ENCODE data around the gene TSPAN16. TPM values are rescaled to one million over a fixed set of nuclear protein-coding genes. Genes with fewer than 3 reads are reported as not detected.

Gene TSPAN16
- total RNA-seq, 6 experiments from 2014 or later, result not detected

- no peaks in the 10 kb centered on the region for H3K27me3 ChIP-seq
- H3K4me3 ChIP-seq, result no peak overlapping the region
- 74% methylated on average over 7 of the region's 7 CpGs for WGBS (ENCODE audit: insufficient coverage, low coverage, low lambda C conversion rate, missing lambda C conversion rate)
- no peaks in the 10 kb centered on the region for H3K36me3 ChIP-seq
- TF ChIP-seq CTCF (IDR thresholded peaks at IDR 0.05), result peak; percentile 31 to 45 (median 38)
- no peak for TF ChIP-seq POLR2A (IDR thresholded peaks at IDR 0.05)
- intact Hi-C loops (cut with DNase I), result no loop called here
- H3K4me1 ChIP-seq, result peaks cover 0 to 2% (median 0%) of the 10 kb centered on the region in 4 donors
- H3K27ac ChIP-seq, result no peak overlapping the region
- ATAC-seq (peak in 3 of 4 donors; percentile 31 to 34 (median 34)), DNase-seq (no peak)
- no peaks in the 10 kb centered on the region for H3K9me3 ChIP-seq
These were observed 7.6 kb upstream of the TSPAN16 start for GRCh38 chr19:11288349-11288748.

GRCh38 chr19:11290256-11290655 is 5.7 kb upstream of the TSPAN16 start:
- H3K4me1 ChIP-seq, result peaks cover 0 to 5% (median 0%) of the 10 kb centered on the region in 4 donors
- no peak overlapping the region for H3K4me3 ChIP-seq
- DNase-seq (no peak), ATAC-seq (no peak)
- intact Hi-C loops (cut with DNase I), result loop anchor here (10.0 kb wide), 2 partner anchors 155 to 285 kb away; partner anchors contain the start of gene ACP5 (in 1 of the 2)
- no peak overlapping the region for H3K27ac ChIP-seq
- no peaks in the 10 kb centered on the region for H3K9me3 ChIP-seq
- H3K27me3 ChIP-seq, result no peaks in the 10 kb centered on the region
- TF ChIP-seq CTCF (IDR thresholded peaks at IDR 0.05) (no peak), POLR2A (IDR thresholded peaks at IDR 0.05) (no peak)
- WGBS (ENCODE audit: insufficient coverage, low coverage, low lambda C conversion rate, missing lambda C conversion rate), result 87% methylated on average over 4 of the region's 4 CpGs
- H3K36me3 ChIP-seq, result no peaks in the 10 kb centered on the region

- WGBS (ENCODE audit: insufficient coverage, low coverage, low lambda C conversion rate, missing lambda C conversion rate), result 95% methylated on average over 7 of the region's 7 CpGs
- H3K9me3 ChIP-seq, result no peaks in the 10 kb centered on the region
- H3K27me3 ChIP-seq, result no peaks in the 10 kb centered on the region
- intact Hi-C loops (cut with DNase I), result loop anchor here (10.0 kb wide), 2 partner anchors 153 to 283 kb away; partner anchors contain the start of gene ACP5 (in 1 of the 2)
- TF ChIP-seq POLR2A (IDR thresholded peaks at IDR 0.05) (no peak), CTCF (IDR thresholded peaks at IDR 0.05) (no peak)
- no peaks in the 10 kb centered on the region for H3K36me3 ChIP-seq
- no peak overlapping the region for H3K27ac ChIP-seq
- no peak for ATAC-seq
- H3K4me3 ChIP-seq, result no peak overlapping the region
- DNase-seq, result no peak
- peaks cover 0 to 5% (median 0%) of the 10 kb centered on the region in 4 donors for H3K4me1 ChIP-seq
These were observed 4.5 kb upstream of the TSPAN16 start for GRCh38 chr19:11291415-11291814.

- Histone ChIP-seq H3K4me3 (no peak overlapping the region), H3K36me3 (no peaks in the 10 kb centered on the region), H3K27me3 (no peaks in the 10 kb centered on the region), H3K27ac (no peak overlapping the region), H3K4me1 (peaks cover 0 to 5% (median 0%) of the 10 kb centered on the region in 4 donors), H3K9me3 (no peaks in the 10 kb centered on the region)
- intact Hi-C loops (cut with DNase I), result loop anchor here (10.0 kb wide), 2 partner anchors 153 to 283 kb away; partner anchors contain the start of gene ACP5 (in 1 of the 2)
- 86% methylated on average over 1 of the region's 1 CpG for WGBS (ENCODE audit: insufficient coverage, low coverage, low lambda C conversion rate, missing lambda C conversion rate)
- no peak for ATAC-seq
- TF ChIP-seq CTCF (IDR thresholded peaks at IDR 0.05), result no peak
- DNase-seq, result no peak
These were observed 4.0 kb upstream of the TSPAN16 start for GRCh38 chr19:11291991-11292390.

All from right lobe of liver (tissue), 6 donors.